ENCODE data around the gene MEP1B.

The MEP1B gene

GRCh38 chr18:32261003-32261402 lies 71.2 kb downstream of the MEP1B start:
- no peaks in the 10 kb centered on the region for H3K4me1 ChIP-seq (ENCODE audit: control insufficient read depth, insufficient read depth, low read length, poor library complexity, severe bottlenecking)
- no peak for DNase-seq
- H3K27me3 ChIP-seq (replicated peaks; ENCODE audit: control insufficient read depth, insufficient read depth, low read length, poor library complexity, severe bottlenecking) = no peaks in the 10 kb centered on the region
- H3K9me3 ChIP-seq (ENCODE audit: control insufficient read depth, low read length) = no peaks in the 10 kb centered on the region
- H3K36me3 ChIP-seq (ENCODE audit: control insufficient read depth, insufficient read depth, low read length) = no peaks in the 10 kb centered on the region
- no peak overlapping the region for H3K4me3 ChIP-seq (ENCODE audit: insufficient read depth, low read depth, low read length, poor library complexity, severe bottlenecking)
- H3K27ac ChIP-seq (ENCODE audit: insufficient read depth, low read length, poor library complexity, severe bottlenecking) = no peak overlapping the region

- Histone ChIP-seq H3K36me3 (ENCODE audit: control insufficient read depth, insufficient read depth, low read length) (no peaks in the 10 kb centered on the region), H3K27me3 (replicated peaks; ENCODE audit: control insufficient read depth, insufficient read depth, low read length, poor library complexity, severe bottlenecking) (no peaks in the 10 kb centered on the region)
- DNase-seq = no peak
Observed at GRCh38 chr18:32262092-32262491, 72.3 kb downstream of the MEP1B start.

GRCh38 chr18:32264401-32264800 lies 74.6 kb downstream of the MEP1B start:
- Histone ChIP-seq H3K4me1 (ENCODE audit: control insufficient read depth, insufficient read depth, low read length, poor library complexity, severe bottlenecking) (no peaks in the 10 kb centered on the region), H3K27me3 (replicated peaks; ENCODE audit: control insufficient read depth, insufficient read depth, low read length, poor library complexity, severe bottlenecking) (no peaks in the 10 kb centered on the region), H3K4me3 (ENCODE audit: insufficient read depth, low read depth, low read length, poor library complexity, severe bottlenecking) (no peak overlapping the region), H3K36me3 (ENCODE audit: control insufficient read depth, insufficient read depth, low read length) (no peaks in the 10 kb centered on the region), H3K9me3 (ENCODE audit: control insufficient read depth, low read length) (no peaks in the 10 kb centered on the region), H3K27ac (ENCODE audit: insufficient read depth, low read length, poor library complexity, severe bottlenecking) (no peak overlapping the region)
- no peak for DNase-seq

More at GRCh38 chr18:32262092-32262491, 72.3 kb downstream of the MEP1B start:
- Histone ChIP-seq H3K4me3 (ENCODE audit: insufficient read depth, low read depth, low read length, poor library complexity, severe bottlenecking) (no peak overlapping the region), H3K4me1 (ENCODE audit: control insufficient read depth, insufficient read depth, low read length, poor library complexity, severe bottlenecking) (no peaks in the 10 kb centered on the region), H3K27ac (ENCODE audit: insufficient read depth, low read length, poor library complexity, severe bottlenecking) (no peak overlapping the region), H3K9me3 (ENCODE audit: control insufficient read depth, low read length) (no peaks in the 10 kb centered on the region)

GRCh38 chr18:32267463-32267862 lies 77.6 kb downstream of the MEP1B start:
- no peak for DNase-seq

More at GRCh38 chr18:32267463-32267862, 77.6 kb downstream of the MEP1B start:
- no peak overlapping the region for H3K4me3 ChIP-seq (ENCODE audit: insufficient read depth, low read depth, low read length, poor library complexity, severe bottlenecking)
- no peaks in the 10 kb centered on the region for H3K36me3 ChIP-seq (ENCODE audit: control insufficient read depth, insufficient read depth, low read length)
- H3K27me3 ChIP-seq (replicated peaks; ENCODE audit: control insufficient read depth, insufficient read depth, low read length, poor library complexity, severe bottlenecking) = no peaks in the 10 kb centered on the region
- H3K9me3 ChIP-seq (ENCODE audit: control insufficient read depth, low read length) = no peaks in the 10 kb centered on the region
- H3K4me1 ChIP-seq (ENCODE audit: control insufficient read depth, insufficient read depth, low read length, poor library complexity, severe bottlenecking) = no peaks in the 10 kb centered on the region
- no peak overlapping the region for H3K27ac ChIP-seq (ENCODE audit: insufficient read depth, low read length, poor library complexity, severe bottlenecking)
